HepG2 (cell line): ENCODE measurements around the gene SBNO2. TPM values are rescaled to one million over a fixed set of nuclear protein-coding genes. Genes with fewer than 3 reads are reported as not detected.
A peak's percentile ranks its signal among the peaks of the same experiment; 100 is the strongest.
"Not testable (repeated sequence)": the region's sequence is repeated elsewhere in the genome, so short reads cannot be mapped to it uniquely, and the experiment has no call there.

Source experiments
- ATAC-seq: fragments of 200-7000 bp; cut with Tn5 transposase; 3 replicates; pipeline ENCODE4 v1.9.1; 2020; ENCODE audit warnings: mild to moderate bottlenecking, moderate library complexity
- BruUV-seq: library from RNA; stranded (reverse); fragments of 400-500 nt; replicated peaks from 2 replicates; lab custom pipeline; 2021; lab: Mats Ljungman, UMichigan
- CTCF ChIA-PET: fragments of 300-600 bp; formaldehyde crosslinking; extraction: SDS; loops from one replicate; lab custom pipeline; 2021; ENCODE audit warnings: low total read pairs, inconsistent platforms, low intra/inter-chr PET ratio; lab: Yijun Ruan, JAX
- POLR2A ChIA-PET: fragments of 350-600 bp; sonication (Branson Sonifier 250); formaldehyde crosslinking; loops from one replicate; lab custom pipeline; 2020; ENCODE audit warnings: antibody characterized with exemption, inconsistent platforms; lab: Yijun Ruan, JAX
- DNase-seq: peaks from one replicate; pipeline ENCODE4 v3.0.0-alpha.2; 2015; ENCODE audit warnings: low spot score
- FAIRE-seq: peaks from 3 replicates; lab custom pipeline; 2011; peaks lifted over from hg19 to GRCh38; lab: Jason Lieb, UNC
- H2AFZ ChIP-seq: one replicate; pipeline ENCODE4 v1.6.1; 2011; ENCODE audit warnings: low read length, inconsistent platforms
- H3K27ac ChIP-seq: fragments of 300-600 bp; 3 replicates; pipeline ENCODE4 v1.8.0; 2011; ENCODE audit warnings: mixed run types, mild to moderate bottlenecking, mixed read lengths, low read length, inconsistent platforms; ENCODE audit not compliant: insufficient read depth; ENCODE audit errors: extremely low read length
- H3K27me3 ChIP-seq, 2 experiments: fragments of 200-600 bp in 1 of 2; 2 replicates in 1 of 2; 3 replicates in 1 of 2; pipeline versions ENCODE4 v1.6.0 to v1.8.0; 2011; ENCODE audit warnings: low read length in 2 of 2, mild to moderate bottlenecking in 2 of 2, moderate library complexity in 2 of 2, inconsistent platforms in 1 of 2; ENCODE audit not compliant: insufficient read depth in 2 of 2, control insufficient read depth in 1 of 2
- H3K36me3 ChIP-seq, 2 experiments: fragments of 200-600 bp in 1 of 2; replicated peaks in 1 of 2; 2 replicates in 1 of 2; 3 replicates in 1 of 2; pipeline versions ENCODE4 v1.5.1 to v1.8.0; 2011; ENCODE audit warnings: low read length in 2 of 2, inconsistent platforms in 1 of 2; ENCODE audit not compliant: insufficient read depth in 2 of 2, control insufficient read depth in 1 of 2
- H3K4me1 ChIP-seq: 2 replicates; pipeline ENCODE4 v1.5.1; 2012; ENCODE audit warnings: low read length, inconsistent platforms; ENCODE audit not compliant: insufficient read depth
- H3K4me2 ChIP-seq: 2 replicates; pipeline ENCODE4 v1.6.0; 2011; ENCODE audit warnings: low read depth, low read length, inconsistent platforms
- H3K4me3 ChIP-seq, 3 experiments: fragments of 200-600 bp in 1 of 3; sonication (generic), shearing (Covaris generic) in 1 of 3; replicated peaks in 1 of 3; 2 replicates each; pipeline ENCODE4 v1.5.1; 2011 to 2016; ENCODE audit warnings: low read length in 3 of 3, inconsistent platforms in 2 of 3, low read depth in 2 of 3, mild to moderate bottlenecking in 2 of 3, control low read depth in 1 of 3, mixed read lengths in 1 of 3; ENCODE audit not compliant: insufficient read depth in 1 of 3
- H3K79me2 ChIP-seq: one replicate; pipeline ENCODE4 v1.6.1; 2011; ENCODE audit warnings: low read length, inconsistent platforms; ENCODE audit not compliant: insufficient read depth
- H3K9ac ChIP-seq: 2 replicates; pipeline ENCODE4 v1.6.0; 2011; ENCODE audit warnings: mild to moderate bottlenecking, low read depth, low read length, inconsistent platforms; ENCODE audit not compliant: insufficient read depth
- H3K9me3 ChIP-seq: 2 replicates; pipeline ENCODE4 v1.5.1; 2012; ENCODE audit warnings: mild to moderate bottlenecking, low read length
- H4K20me1 ChIP-seq: 2 replicates; pipeline ENCODE4 v1.6.0; 2011; ENCODE audit warnings: inconsistent platforms, mild to moderate bottlenecking, low read length, moderate library complexity; ENCODE audit not compliant: insufficient read depth
- ATF7-NPFF ChIP-seq: sonication (generic); formaldehyde crosslinking; IDR thresholded peaks from 2 replicates; pipeline ENCODE4 v1.8.1; 2023; ENCODE audit warnings: mild to moderate bottlenecking, low read depth, missing genetic modification reagents, moderate library complexity
- CBFB ChIP-seq: sonication (generic); formaldehyde crosslinking; IDR thresholded peaks from 2 replicates; pipeline ENCODE4 v1.4.0; 2020; ENCODE audit warnings: missing genetic modification reagents
- CBX2 ChIP-seq, 2 experiments: fragments of 200-600 bp in 1 of 2; sonication (generic); formaldehyde crosslinking in 1 of 2; IDR thresholded peaks; 2 replicates each; pipeline versions ENCODE4 v1.7.0 to v1.8.1; 2018 to 2022; ENCODE audit warnings: low read depth in 2 of 2, low read length in 1 of 2, mild to moderate bottlenecking in 1 of 2, missing genetic modification reagents in 1 of 2
- DR1 ChIP-seq: sonication (generic); formaldehyde crosslinking; IDR thresholded peaks from 2 replicates; pipeline ENCODE4 v1.8.0; 2021; ENCODE audit warnings: mild to moderate bottlenecking, missing genetic modification reagents, inconsistent platforms
- JUNB ChIP-seq: sonication (generic); formaldehyde crosslinking; IDR thresholded peaks from 2 replicates; pipeline ENCODE4 v1.8.0; 2022; ENCODE audit warnings: missing genetic modification reagents, mild to moderate bottlenecking, borderline replicate concordance
- SATB2 ChIP-seq: sonication (generic); formaldehyde crosslinking; IDR thresholded peaks from 2 replicates; pipeline ENCODE4 v1.5.0; 2020; ENCODE audit warnings: missing genetic modification reagents
- SMAD1 ChIP-seq: sonication (generic); formaldehyde crosslinking; IDR thresholded peaks from 2 replicates; pipeline ENCODE4 v1.4.0; 2020; ENCODE audit warnings: missing genetic modification reagents, low read depth, mild to moderate bottlenecking, borderline replicate concordance
- TEAD3 ChIP-seq: optimal IDR thresholded peaks from 2 replicates; pipeline ENCODE3; 2016; ENCODE audit warnings: borderline replicate concordance
- WIZ ChIP-seq: sonication (generic); formaldehyde crosslinking; IDR thresholded peaks from 2 replicates; pipeline ENCODE4 v1.5.1; 2020; ENCODE audit warnings: mild to moderate bottlenecking, missing genetic modification reagents
- ZNF121 ChIP-seq: sonication (generic); formaldehyde crosslinking; IDR thresholded peaks from 2 replicates; pipeline ENCODE4 v1.5.0; 2020; ENCODE audit warnings: mild to moderate bottlenecking, missing genetic modification reagents
- ZNF441 ChIP-seq: sonication (generic); formaldehyde crosslinking; IDR thresholded peaks from 2 replicates; pipeline ENCODE4 v1.7.0; 2021; ENCODE audit warnings: missing genetic modification reagents, borderline replicate concordance
- WGBS: methylation state at CpG from one replicate; pipeline ENCODE4 v1.1.6; 2017; ENCODE audit warnings: low lambda C conversion rate; 5-methylcytosine and 5-hydroxymethylcytosine counted together
- in situ Hi-C: cut with HindIII; loops from 2 replicates; pipeline ENCODE4 v1.10.0; 2017; ENCODE audit warnings: low pct_unique_long_range_greater_than_20kb; ENCODE audit not compliant: extremely low pct_ligation_motif_present
- intact Hi-C: fragments of 100-400 bp; cut with micrococcal nuclease; formaldehyde crosslinking; loops from one replicate; pipeline ENCODE4 v1.10.0; 2022; ENCODE audit not compliant: unreplicated experiment
- polyA plus RNA-seq, 8 experiments: library from polyadenylated mRNA; depleted of rRNA in 3 of 8; stranded (reverse) in 7 of 8; unstranded in 1 of 8; fragments of >200 nt; fragmentation: Illumina TruSeq in 4 of 8; extraction: Trizol in 4 of 8; gene quantifications; 2 replicates each; pipeline versions ENCODE4 v1.2.1 to v1.2.3, GENCODE V29; 2011 to 2016; ENCODE audit warnings: low read depth in 4 of 8, missing spikeins in 1 of 8, mixed read lengths in 1 of 8; ENCODE audit not compliant: insufficient read depth in 1 of 8
- total RNA-seq, 5 experiments: library from RNA; depleted of rRNA; stranded (reverse); fragments of >200 nt; fragmentation: Illumina TruSeq; extraction: Trizol; gene quantifications; 2 replicates each; pipeline ENCODE4 v1.2.3, GENCODE V29; 2016; ENCODE audit warnings: low read depth in 1 of 5
- TF ChIP-seq, protein P1 (sequence below): sonication (generic); formaldehyde crosslinking; IDR thresholded peaks from 2 replicates; pipeline ENCODE4 v1.5.0; 2020; ENCODE audit warnings: mild to moderate bottlenecking, missing genetic modification reagents
- TF ChIP-seq, protein P2 (sequence below): IDR thresholded peaks from 2 replicates; pipeline ENCODE4 v1.6.1; 2016; ENCODE audit warnings: control low read depth
- TF ChIP-seq, protein P3 (sequence below): sonication (generic); formaldehyde crosslinking; conservative IDR thresholded peaks from 2 replicates; pipeline ENCODE4 v1.4.0; 2020; ENCODE audit warnings: missing genetic modification reagents

SBNO2 gene
- total and polyA plus RNA-seq, 2 of the 13 experiments (the other 11 are each of a cell fraction or from before 2014, with no cell fraction given) = 8.6 to 10.4 TPM

DNA sequence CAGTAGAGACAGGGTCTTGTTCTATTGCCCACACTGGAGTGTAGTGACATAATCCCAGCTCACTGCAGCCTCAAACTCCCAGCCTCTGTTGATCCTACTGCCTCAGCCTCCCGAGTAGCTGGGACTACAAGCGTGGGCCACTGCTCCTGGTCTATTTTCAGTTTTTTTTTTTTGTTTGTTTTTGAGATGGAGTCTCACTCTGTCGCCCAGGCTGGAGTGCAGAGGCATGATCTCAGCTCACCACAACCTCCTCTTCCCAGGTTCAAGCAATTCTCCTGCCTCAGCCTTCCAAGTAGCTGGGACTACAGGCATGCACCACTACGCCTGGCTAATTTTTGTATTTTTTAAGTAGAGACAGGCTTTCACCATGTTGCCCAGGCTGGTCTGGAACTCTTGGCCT, 26.5 kb upstream of the SBNO2 start:
- WGBS = 41% methylated on average over 4 of the region's 4 CpGs
- TF ChIP-seq, protein P1, sequence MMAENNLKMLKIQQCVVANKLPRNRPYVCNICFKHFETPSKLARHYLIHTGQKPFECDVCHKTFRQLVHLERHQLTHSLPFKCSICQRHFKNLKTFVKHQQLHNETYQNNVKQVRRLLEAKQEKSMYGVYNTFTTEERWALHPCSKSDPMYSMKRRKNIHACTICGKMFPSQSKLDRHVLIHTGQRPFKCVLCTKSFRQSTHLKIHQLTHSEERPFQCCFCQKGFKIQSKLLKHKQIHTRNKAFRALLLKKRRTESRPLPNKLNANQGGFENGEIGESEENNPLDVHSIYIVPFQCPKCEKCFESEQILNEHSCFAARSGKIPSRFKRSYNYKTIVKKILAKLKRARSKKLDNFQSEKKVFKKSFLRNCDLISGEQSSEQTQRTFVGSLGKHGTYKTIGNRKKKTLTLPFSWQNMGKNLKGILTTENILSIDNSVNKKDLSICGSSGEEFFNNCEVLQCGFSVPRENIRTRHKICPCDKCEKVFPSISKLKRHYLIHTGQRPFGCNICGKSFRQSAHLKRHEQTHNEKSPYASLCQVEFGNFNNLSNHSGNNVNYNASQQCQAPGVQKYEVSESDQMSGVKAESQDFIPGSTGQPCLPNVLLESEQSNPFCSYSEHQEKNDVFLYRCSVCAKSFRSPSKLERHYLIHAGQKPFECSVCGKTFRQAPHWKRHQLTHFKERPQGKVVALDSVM (CRISPR knock-in tag) = peak; percentile 21; the same call in 1 of the 2 replicates
- TF ChIP-seq ZNF441 (CRISPR knock-in tag) = peak; percentile 72
- 0 out of 2 replicates have a peak, but pooled peaks have one; percentile 12 for TF ChIP-seq ZNF121
- H3K79me2 ChIP-seq, H3K4me2 ChIP-seq, H3K9ac ChIP-seq, H3K27ac ChIP-seq, H3K9me3 ChIP-seq, FAIRE-seq, ATAC-seq, in situ Hi-C loops, H3K27me3 ChIP-seq, CTCF ChIA-PET, H3K36me3 ChIP-seq, H3K4me3 ChIP-seq, H2AFZ ChIP-seq, BruUV-seq, H4K20me1 ChIP-seq, intact Hi-C loops, DNase-seq: not testable (repeated sequence)
- POLR2A ChIA-PET = interaction anchor here (1.1 kb wide), 1 partner anchor 174 kb away, joined by 3 read pairs; the partner anchor contains the start of gene CNN2
- H3K4me1 ChIP-seq = peaks cover 41% of the 10 kb centered on the region

DNA sequence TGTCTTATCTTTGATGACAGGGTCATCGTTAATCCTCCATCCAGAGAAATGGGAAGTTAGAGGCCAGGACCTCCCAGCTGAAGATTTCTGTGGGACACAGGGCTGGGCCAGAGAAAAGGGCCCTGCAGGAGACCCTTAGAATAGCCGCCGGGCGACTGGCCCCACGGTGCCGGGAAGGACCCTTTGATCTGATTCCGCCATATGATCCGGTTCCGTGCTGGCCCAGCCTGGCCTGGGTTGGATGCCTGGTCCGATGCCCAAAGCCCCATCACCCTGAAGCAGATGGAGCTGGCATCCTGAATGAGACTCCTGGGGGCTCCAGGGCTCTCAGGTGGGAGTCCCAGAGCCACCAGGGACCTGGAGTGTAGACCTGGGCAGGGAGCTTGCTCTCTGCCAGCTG, 25.5 kb upstream of the SBNO2 start:
- no peak overlapping the region for H3K9ac ChIP-seq
- no peaks in the 10 kb centered on the region for H3K9me3 ChIP-seq
- H3K79me2 ChIP-seq = no peaks in the 10 kb centered on the region
- ChIA-PET CTCF (no interaction called here), POLR2A (interaction anchor here (1.1 kb wide), 1 partner anchor 173 kb away, joined by 3 read pairs; the partner anchor contains the start of gene CNN2)
- peaks cover 33% of the 10 kb centered on the region for H3K4me1 ChIP-seq
- intact Hi-C loops = no loop called here
- no peak for FAIRE-seq
- ATAC-seq = no peak
- no peak overlapping the region for H3K4me3 ChIP-seq
- no peaks in the 10 kb centered on the region for H3K36me3 ChIP-seq
- H3K4me2 ChIP-seq = no peak overlapping the region
- in situ Hi-C loops = no loop called here
- H4K20me1 ChIP-seq = no peaks in the 10 kb centered on the region
- no peak overlapping the region for H3K27ac ChIP-seq
- no peak overlapping the region for H2AFZ ChIP-seq
- no peak for DNase-seq
- no peaks in the 10 kb centered on the region for H3K27me3 ChIP-seq
- WGBS = 80% methylated on average over 6 of the region's 10 CpGs
- no TSS peak for BruUV-seq
- no peak for TF ChIP-seq WIZ (CRISPR knock-in tag)
- no peak for TF ChIP-seq SATB2 (CRISPR knock-in tag)
- TF ChIP-seq, protein P2, sequence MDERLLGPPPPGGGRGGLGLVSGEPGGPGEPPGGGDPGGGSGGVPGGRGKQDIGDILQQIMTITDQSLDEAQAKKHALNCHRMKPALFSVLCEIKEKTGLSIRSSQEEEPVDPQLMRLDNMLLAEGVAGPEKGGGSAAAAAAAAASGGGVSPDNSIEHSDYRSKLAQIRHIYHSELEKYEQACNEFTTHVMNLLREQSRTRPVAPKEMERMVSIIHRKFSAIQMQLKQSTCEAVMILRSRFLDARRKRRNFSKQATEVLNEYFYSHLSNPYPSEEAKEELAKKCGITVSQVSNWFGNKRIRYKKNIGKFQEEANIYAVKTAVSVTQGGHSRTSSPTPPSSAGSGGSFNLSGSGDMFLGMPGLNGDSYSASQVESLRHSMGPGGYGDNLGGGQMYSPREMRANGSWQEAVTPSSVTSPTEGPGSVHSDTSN (CRISPR knock-in tag) = no peak
- no peak for TF ChIP-seq DR1 (CRISPR knock-in tag)
- no peak for TF ChIP-seq JUNB
- TF ChIP-seq ATF7-NPFF = no peak
- TF ChIP-seq, protein P3, sequence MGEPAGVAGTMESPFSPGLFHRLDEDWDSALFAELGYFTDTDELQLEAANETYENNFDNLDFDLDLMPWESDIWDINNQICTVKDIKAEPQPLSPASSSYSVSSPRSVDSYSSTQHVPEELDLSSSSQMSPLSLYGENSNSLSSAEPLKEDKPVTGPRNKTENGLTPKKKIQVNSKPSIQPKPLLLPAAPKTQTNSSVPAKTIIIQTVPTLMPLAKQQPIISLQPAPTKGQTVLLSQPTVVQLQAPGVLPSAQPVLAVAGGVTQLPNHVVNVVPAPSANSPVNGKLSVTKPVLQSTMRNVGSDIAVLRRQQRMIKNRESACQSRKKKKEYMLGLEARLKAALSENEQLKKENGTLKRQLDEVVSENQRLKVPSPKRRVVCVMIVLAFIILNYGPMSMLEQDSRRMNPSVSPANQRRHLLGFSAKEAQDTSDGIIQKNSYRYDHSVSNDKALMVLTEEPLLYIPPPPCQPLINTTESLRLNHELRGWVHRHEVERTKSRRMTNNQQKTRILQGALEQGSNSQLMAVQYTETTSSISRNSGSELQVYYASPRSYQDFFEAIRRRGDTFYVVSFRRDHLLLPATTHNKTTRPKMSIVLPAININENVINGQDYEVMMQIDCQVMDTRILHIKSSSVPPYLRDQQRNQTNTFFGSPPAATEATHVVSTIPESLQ (CRISPR knock-in tag) = no peak
- TF ChIP-seq CBX2 (IDR thresholded peaks at IDR 0.05; ENCODE audit: low read depth, low read length) = no peak
- TF ChIP-seq CBX2 (CRISPR knock-in tag; IDR thresholded peaks at IDR 0.05; ENCODE audit: low read depth) = no peak
- TF ChIP-seq CBFB (CRISPR knock-in tag) = no peak
- TF ChIP-seq SMAD1 (CRISPR knock-in tag) = no peak
- TF ChIP-seq TEAD3 (CRISPR knock-in tag) = no peak
